Measurements from ENCODE around the gene ERBB4. TPM values are rescaled to one million over a fixed set of nuclear protein-coding genes. Genes with fewer than 3 reads are reported as not detected.

Gene ERBB4
- total RNA-seq, 1 experiment from 2014 or later, result 40.6 TPM

- H3K27ac ChIP-seq (ENCODE audit: low read depth, low read length, poor library complexity, severe bottlenecking), result no peak overlapping the region
- no peaks in the 10 kb centered on the region for H3K27me3 ChIP-seq (replicated peaks; ENCODE audit: insufficient read depth, low read depth, low read length, poor library complexity)
- ChIA-PET POLR2A (ENCODE audit: low non-redundant PET) (no interaction called here), CTCF (no interaction called here)
- no TSS peak for BruUV-seq (replicated peaks)
- H3K36me3 ChIP-seq (ENCODE audit: insufficient read depth, low read length, poor library complexity, severe bottlenecking), result no peaks in the 10 kb centered on the region
- no peak for TF ChIP-seq EZH2 (IDR thresholded peaks at IDR 0.05; ENCODE audit: borderline replicate concordance, low read depth, low read length, poor library complexity, severe bottlenecking)
- no peak for TF ChIP-seq CTCF (conservative IDR thresholded peaks at IDR 0.05; ENCODE audit: low read depth, low read length)
- intact Hi-C loops (cut with micrococcal nuclease; ENCODE audit: unreplicated experiment), result loop anchor here (10.0 kb wide), 1 partner anchor 1083 kb away; the partner anchor contains the start of gene ERBB4
- no peaks in the 10 kb centered on the region for H3K9me3 ChIP-seq (ENCODE audit: low read depth, low read length, poor library complexity, severe bottlenecking)
- H3K4me3 ChIP-seq (ENCODE audit: low read depth, low read length, poor library complexity, severe bottlenecking), result no peak overlapping the region
- H3K4me1 ChIP-seq (ENCODE audit: insufficient read depth, low read length, poor library complexity, severe bottlenecking), result peaks cover 26% of the 10 kb centered on the region
- no peak for DNase-seq (ENCODE audit: low spot score)
These were observed 1087.0 kb downstream of the ERBB4 start for GRCh38 chr2:211451642-211452041.

GRCh38 chr2:211449819-211450218 is 1088.8 kb downstream of the ERBB4 start:
- no TSS peak for BruUV-seq (replicated peaks)
- intact Hi-C loops (cut with micrococcal nuclease; ENCODE audit: unreplicated experiment), result loop anchor here (10.0 kb wide), 1 partner anchor 1085 kb away; the partner anchor contains the start of gene ERBB4
- Histone ChIP-seq H3K4me1 (ENCODE audit: insufficient read depth, low read length, poor library complexity, severe bottlenecking) (peaks cover 16% of the 10 kb centered on the region), H3K36me3 (ENCODE audit: insufficient read depth, low read length, poor library complexity, severe bottlenecking) (no peaks in the 10 kb centered on the region), H3K9me3 (ENCODE audit: low read depth, low read length, poor library complexity, severe bottlenecking) (no peaks in the 10 kb centered on the region), H3K27ac (ENCODE audit: low read depth, low read length, poor library complexity, severe bottlenecking) (no peak overlapping the region), H3K27me3 (replicated peaks; ENCODE audit: insufficient read depth, low read depth, low read length, poor library complexity) (no peaks in the 10 kb centered on the region), H3K4me3 (ENCODE audit: low read depth, low read length, poor library complexity, severe bottlenecking) (no peak overlapping the region)
- CTCF ChIA-PET, result no interaction called here
- no peak for DNase-seq (ENCODE audit: low spot score)
- TF ChIP-seq CTCF (conservative IDR thresholded peaks at IDR 0.05; ENCODE audit: low read depth, low read length) (peak; percentile 26; the same call in 1 of the 2 replicates), EZH2 (IDR thresholded peaks at IDR 0.05; ENCODE audit: borderline replicate concordance, low read depth, low read length, poor library complexity, severe bottlenecking) (no peak)
- POLR2A ChIA-PET (ENCODE audit: low non-redundant PET), result interaction anchor here (0.5 kb wide), 1 partner anchor 1962 kb away, joined by 3 read pairs; no protein-coding TSS in a partner anchor

GRCh38 chr2:211447548-211447947 is 1091.1 kb downstream of the ERBB4 start:
- BruUV-seq (replicated peaks), result no TSS peak
- Histone ChIP-seq H3K27me3 (replicated peaks; ENCODE audit: insufficient read depth, low read depth, low read length, poor library complexity) (no peaks in the 10 kb centered on the region), H3K36me3 (ENCODE audit: insufficient read depth, low read length, poor library complexity, severe bottlenecking) (no peaks in the 10 kb centered on the region), H3K9me3 (ENCODE audit: low read depth, low read length, poor library complexity, severe bottlenecking) (no peaks in the 10 kb centered on the region), H3K4me1 (ENCODE audit: insufficient read depth, low read length, poor library complexity, severe bottlenecking) (no peaks in the 10 kb centered on the region), H3K27ac (ENCODE audit: low read depth, low read length, poor library complexity, severe bottlenecking) (no peak overlapping the region), H3K4me3 (ENCODE audit: low read depth, low read length, poor library complexity, severe bottlenecking) (no peak overlapping the region)
- CTCF ChIA-PET, result no interaction called here
- POLR2A ChIA-PET (ENCODE audit: low non-redundant PET), result no interaction called here
- intact Hi-C loops (cut with micrococcal nuclease; ENCODE audit: unreplicated experiment), result no loop called here
- TF ChIP-seq CTCF (conservative IDR thresholded peaks at IDR 0.05; ENCODE audit: low read depth, low read length) (no peak), EZH2 (IDR thresholded peaks at IDR 0.05; ENCODE audit: borderline replicate concordance, low read depth, low read length, poor library complexity, severe bottlenecking) (no peak)
- no peak for DNase-seq (ENCODE audit: low spot score)
